HepG2 (cell line): ENCODE results near the gene PHF5A. TPM values are rescaled to one million over a fixed set of nuclear protein-coding genes. Genes with fewer than 3 reads are reported as not detected.

Experiments used
- ATAC-seq: fragments of 200-7000 bp; cut with Tn5 transposase; 3 replicates; pipeline ENCODE4 v1.9.1; 2020; ENCODE audit warnings: mild to moderate bottlenecking, moderate library complexity
- BruUV-seq: library from RNA; stranded (reverse); fragments of 400-500 nt; replicated peaks from 2 replicates; lab custom pipeline; 2021; lab: Mats Ljungman, UMichigan
- CTCF ChIA-PET: fragments of 300-600 bp; formaldehyde crosslinking; extraction: SDS; loops from one replicate; lab custom pipeline; 2021; ENCODE audit warnings: low total read pairs, inconsistent platforms, low intra/inter-chr PET ratio; lab: Yijun Ruan, JAX
- POLR2A ChIA-PET: fragments of 350-600 bp; sonication (Branson Sonifier 250); formaldehyde crosslinking; loops from one replicate; lab custom pipeline; 2020; ENCODE audit warnings: antibody characterized with exemption, inconsistent platforms; lab: Yijun Ruan, JAX
- DNase-seq: peaks from one replicate; pipeline ENCODE4 v3.0.0-alpha.2; 2015; ENCODE audit warnings: low spot score
- FAIRE-seq: peaks from 3 replicates; lab custom pipeline; 2011; peaks lifted over from hg19 to GRCh38; lab: Jason Lieb, UNC
- H2AFZ ChIP-seq: one replicate; pipeline ENCODE4 v1.6.1; 2011; ENCODE audit warnings: low read length, inconsistent platforms
- H3K27ac ChIP-seq: fragments of 300-600 bp; 3 replicates; pipeline ENCODE4 v1.8.0; 2011; ENCODE audit warnings: mixed run types, mild to moderate bottlenecking, mixed read lengths, low read length, inconsistent platforms; ENCODE audit not compliant: insufficient read depth; ENCODE audit errors: extremely low read length
- H3K27me3 ChIP-seq, 2 experiments: fragments of 200-600 bp in 1 of 2; 2 replicates in 1 of 2; 3 replicates in 1 of 2; pipeline versions ENCODE4 v1.6.0 to v1.8.0; 2011; ENCODE audit warnings: low read length in 2 of 2, mild to moderate bottlenecking in 2 of 2, moderate library complexity in 2 of 2, inconsistent platforms in 1 of 2; ENCODE audit not compliant: insufficient read depth in 2 of 2, control insufficient read depth in 1 of 2
- H3K36me3 ChIP-seq, 2 experiments: fragments of 200-600 bp in 1 of 2; replicated peaks in 1 of 2; 2 replicates in 1 of 2; 3 replicates in 1 of 2; pipeline versions ENCODE4 v1.5.1 to v1.8.0; 2011; ENCODE audit warnings: low read length in 2 of 2, inconsistent platforms in 1 of 2; ENCODE audit not compliant: insufficient read depth in 2 of 2, control insufficient read depth in 1 of 2
- H3K4me1 ChIP-seq: 2 replicates; pipeline ENCODE4 v1.5.1; 2012; ENCODE audit warnings: low read length, inconsistent platforms; ENCODE audit not compliant: insufficient read depth
- H3K4me2 ChIP-seq: 2 replicates; pipeline ENCODE4 v1.6.0; 2011; ENCODE audit warnings: low read depth, low read length, inconsistent platforms
- H3K4me3 ChIP-seq, 3 experiments: fragments of 200-600 bp in 1 of 3; sonication (generic), shearing (Covaris generic) in 1 of 3; replicated peaks in 1 of 3; 2 replicates each; pipeline ENCODE4 v1.5.1; 2011 to 2016; ENCODE audit warnings: low read length in 3 of 3, inconsistent platforms in 2 of 3, low read depth in 2 of 3, mild to moderate bottlenecking in 2 of 3, control low read depth in 1 of 3, mixed read lengths in 1 of 3; ENCODE audit not compliant: insufficient read depth in 1 of 3
- H3K79me2 ChIP-seq: one replicate; pipeline ENCODE4 v1.6.1; 2011; ENCODE audit warnings: low read length, inconsistent platforms; ENCODE audit not compliant: insufficient read depth
- H3K9ac ChIP-seq: 2 replicates; pipeline ENCODE4 v1.6.0; 2011; ENCODE audit warnings: mild to moderate bottlenecking, low read depth, low read length, inconsistent platforms; ENCODE audit not compliant: insufficient read depth
- H3K9me3 ChIP-seq: 2 replicates; pipeline ENCODE4 v1.5.1; 2012; ENCODE audit warnings: mild to moderate bottlenecking, low read length
- H4K20me1 ChIP-seq: 2 replicates; pipeline ENCODE4 v1.6.0; 2011; ENCODE audit warnings: inconsistent platforms, mild to moderate bottlenecking, low read length, moderate library complexity; ENCODE audit not compliant: insufficient read depth
- DRAP1 ChIP-seq: IDR thresholded peaks from 2 replicates; pipeline ENCODE4 v1.6.1; 2016; ENCODE audit warnings: missing genetic modification reagents, missing compliant biosample characterization
- HES4 ChIP-seq: sonication (generic); formaldehyde crosslinking; IDR thresholded peaks from 2 replicates; pipeline ENCODE4 v1.9.0; 2021; ENCODE audit warnings: mild to moderate bottlenecking, missing genetic modification reagents, borderline replicate concordance
- HNF1A ChIP-seq, 2 experiments: sonication (generic) in 1 of 2; formaldehyde crosslinking in 1 of 2; IDR thresholded peaks; 2 replicates each; pipeline versions ENCODE4 v1.4.0 to v1.6.1; 2016 to 2020; ENCODE audit warnings: borderline replicate concordance in 1 of 2, low read depth in 1 of 2, mild to moderate bottlenecking in 1 of 2, missing genetic modification reagents in 1 of 2
- SRY ChIP-seq: sonication (generic); formaldehyde crosslinking; IDR thresholded peaks from 2 replicates; pipeline ENCODE4 v1.8.0; 2022; ENCODE audit warnings: mild to moderate bottlenecking, missing genetic modification reagents
- TOE1 ChIP-seq: sonication (generic); formaldehyde crosslinking; IDR thresholded peaks from 2 replicates; pipeline ENCODE4 v1.4.0; 2020; ENCODE audit warnings: mild to moderate bottlenecking, missing genetic modification reagents
- ZNF331 ChIP-seq: sonication (generic); formaldehyde crosslinking; IDR thresholded peaks from 2 replicates; pipeline ENCODE4 v1.4.0; 2020; ENCODE audit warnings: missing genetic modification reagents
- ZNF772 ChIP-seq: sonication (generic); formaldehyde crosslinking; IDR thresholded peaks from 2 replicates; pipeline ENCODE4 v1.5.0; 2020; ENCODE audit warnings: mild to moderate bottlenecking, missing genetic modification reagents
- ZSCAN12 ChIP-seq: sonication (generic); formaldehyde crosslinking; IDR thresholded peaks from 2 replicates; pipeline ENCODE4 v1.9.0; 2021; ENCODE audit warnings: mild to moderate bottlenecking, missing genetic modification reagents
- WGBS: methylation state at CpG from one replicate; pipeline ENCODE4 v1.1.6; 2017; ENCODE audit warnings: low lambda C conversion rate; 5-methylcytosine and 5-hydroxymethylcytosine counted together
- in situ Hi-C: cut with HindIII; loops from 2 replicates; pipeline ENCODE4 v1.10.0; 2017; ENCODE audit warnings: low pct_unique_long_range_greater_than_20kb; ENCODE audit not compliant: extremely low pct_ligation_motif_present
- intact Hi-C: fragments of 100-400 bp; cut with micrococcal nuclease; formaldehyde crosslinking; loops from one replicate; pipeline ENCODE4 v1.10.0; 2022; ENCODE audit not compliant: unreplicated experiment
- polyA plus RNA-seq, 8 experiments: library from polyadenylated mRNA; depleted of rRNA in 3 of 8; stranded (reverse) in 7 of 8; unstranded in 1 of 8; fragments of >200 nt; fragmentation: Illumina TruSeq in 4 of 8; extraction: Trizol in 4 of 8; gene quantifications; 2 replicates each; pipeline versions ENCODE4 v1.2.1 to v1.2.3, GENCODE V29; 2011 to 2016; ENCODE audit warnings: low read depth in 4 of 8, missing spikeins in 1 of 8, mixed read lengths in 1 of 8; ENCODE audit not compliant: insufficient read depth in 1 of 8
- total RNA-seq, 5 experiments: library from RNA; depleted of rRNA; stranded (reverse); fragments of >200 nt; fragmentation: Illumina TruSeq; extraction: Trizol; gene quantifications; 2 replicates each; pipeline ENCODE4 v1.2.3, GENCODE V29; 2016; ENCODE audit warnings: low read depth in 1 of 5
- TF ChIP-seq, protein P1 (sequence below): sonication (generic); formaldehyde crosslinking; IDR thresholded peaks from 2 replicates; pipeline ENCODE4 v1.4.0; 2020; ENCODE audit warnings: missing genetic modification reagents
- TF ChIP-seq, protein P2 (sequence below): sonication (generic); formaldehyde crosslinking; IDR thresholded peaks from 2 replicates; pipeline ENCODE4 v1.5.1; 2020; ENCODE audit warnings: missing genetic modification reagents, mild to moderate bottlenecking, borderline replicate concordance

PHF5A gene
- total and polyA plus RNA-seq, 2 of the 13 experiments (the other 11 are each of a cell fraction or from before 2014, with no cell fraction given): 56.6 to 105 TPM

DNA sequence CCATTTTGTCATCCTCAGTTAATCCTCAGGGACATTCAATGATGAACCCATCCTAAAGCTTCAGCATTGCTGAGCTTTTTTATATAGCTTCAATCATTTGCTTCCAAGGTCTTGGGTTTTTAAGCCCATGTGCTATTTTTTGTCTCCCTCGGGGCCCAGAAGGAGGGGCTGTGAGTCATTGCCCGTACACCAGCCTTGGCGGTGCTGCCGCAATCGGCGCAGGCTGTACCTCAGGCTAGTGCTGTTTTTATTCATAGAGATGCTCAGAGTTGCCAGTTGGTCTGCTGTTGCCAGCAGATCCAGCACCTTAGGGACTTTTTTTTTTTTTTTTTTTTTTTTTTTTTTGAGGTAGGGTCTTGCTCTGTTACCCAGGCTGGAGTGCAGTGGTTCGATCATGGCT, 35.9 kb upstream of the PHF5A start:
- no TSS peak for BruUV-seq
- no peaks in the 10 kb centered on the region for H3K9me3 ChIP-seq
- POLR2A ChIA-PET: no interaction called here
- H3K27ac ChIP-seq: no peak overlapping the region
- H3K9ac ChIP-seq: no peak overlapping the region
- H3K36me3 ChIP-seq: peaks cover 23 to 59% of the 10 kb centered on the region in 2 experiments
- intact Hi-C loops: no loop called here
- WGBS: 92% methylated on average over 7 of the region's 7 CpGs
- TF ChIP-seq TOE1 (no peak), ZNF331 (CRISPR knock-in tag) (no peak), ZSCAN12 (CRISPR knock-in tag) (no peak), SRY (CRISPR knock-in tag) (no peak), HES4 (CRISPR knock-in tag) (no peak), ZNF772 (CRISPR knock-in tag) (no peak), HNF1A (IDR thresholded peaks at IDR 0.05; ENCODE audit: low read depth) (no peak), HNF1A (CRISPR knock-in tag; IDR thresholded peaks at IDR 0.05; ENCODE audit: borderline replicate concordance) (no peak), DRAP1 (no peak)
- TF ChIP-seq, protein P1, sequence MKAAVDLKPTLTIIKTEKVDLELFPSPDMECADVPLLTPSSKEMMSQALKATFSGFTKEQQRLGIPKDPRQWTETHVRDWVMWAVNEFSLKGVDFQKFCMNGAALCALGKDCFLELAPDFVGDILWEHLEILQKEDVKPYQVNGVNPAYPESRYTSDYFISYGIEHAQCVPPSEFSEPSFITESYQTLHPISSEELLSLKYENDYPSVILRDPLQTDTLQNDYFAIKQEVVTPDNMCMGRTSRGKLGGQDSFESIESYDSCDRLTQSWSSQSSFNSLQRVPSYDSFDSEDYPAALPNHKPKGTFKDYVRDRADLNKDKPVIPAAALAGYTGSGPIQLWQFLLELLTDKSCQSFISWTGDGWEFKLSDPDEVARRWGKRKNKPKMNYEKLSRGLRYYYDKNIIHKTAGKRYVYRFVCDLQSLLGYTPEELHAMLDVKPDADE (CRISPR knock-in tag): no peak
- TF ChIP-seq, protein P2, sequence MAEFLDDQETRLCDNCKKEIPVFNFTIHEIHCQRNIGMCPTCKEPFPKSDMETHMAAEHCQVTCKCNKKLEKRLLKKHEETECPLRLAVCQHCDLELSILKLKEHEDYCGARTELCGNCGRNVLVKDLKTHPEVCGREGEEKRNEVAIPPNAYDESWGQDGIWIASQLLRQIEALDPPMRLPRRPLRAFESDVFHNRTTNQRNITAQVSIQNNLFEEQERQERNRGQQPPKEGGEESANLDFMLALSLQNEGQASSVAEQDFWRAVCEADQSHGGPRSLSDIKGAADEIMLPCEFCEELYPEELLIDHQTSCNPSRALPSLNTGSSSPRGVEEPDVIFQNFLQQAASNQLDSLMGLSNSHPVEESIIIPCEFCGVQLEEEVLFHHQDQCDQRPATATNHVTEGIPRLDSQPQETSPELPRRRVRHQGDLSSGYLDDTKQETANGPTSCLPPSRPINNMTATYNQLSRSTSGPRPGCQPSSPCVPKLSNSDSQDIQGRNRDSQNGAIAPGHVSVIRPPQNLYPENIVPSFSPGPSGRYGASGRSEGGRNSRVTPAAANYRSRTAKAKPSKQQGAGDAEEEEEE (CRISPR knock-in tag): no peak
- DNase-seq: no peak
- H3K4me2 ChIP-seq: no peak overlapping the region
- no peaks in the 10 kb centered on the region for H3K4me1 ChIP-seq
- H3K79me2 ChIP-seq: no peaks in the 10 kb centered on the region
- ATAC-seq: no peak
- H4K20me1 ChIP-seq: no peaks in the 10 kb centered on the region
- CTCF ChIA-PET: no interaction called here
- H3K27me3 ChIP-seq: no peaks in the 10 kb centered on the region
- no peak overlapping the region for H2AFZ ChIP-seq
- in situ Hi-C loops: no loop called here
- FAIRE-seq: no peak
- no peak overlapping the region for H3K4me3 ChIP-seq
